ENCODE results near the gene CTIF.
"Not testable (repeated sequence)": the region's sequence is repeated elsewhere in the genome, so short reads cannot be mapped to it uniquely, and the experiment has no call there.

GRCh38 chr18:48870926-48871325 is 332.1 kb downstream of the CTIF start:
- not testable (repeated sequence) for TF ChIP-seq CTCF (IDR thresholded peaks at IDR 0.05 in 8 of 11, conservative IDR thresholded peaks at IDR 0.05 in 3 of 11); POLR2A (IDR thresholded peaks at IDR 0.05)
